ENCODE results near the gene CTNNA1.
"Not testable (repeated sequence)": the region's sequence is repeated elsewhere in the genome, so short reads cannot be mapped to it uniquely, and the experiment has no call there.

The CTNNA1 gene

GRCh38 chr5:138761670-138762069 lies 8.4 kb downstream of the CTNNA1 start:
- not testable (repeated sequence) for H3K27me3 ChIP-seq (ENCODE audit: control insufficient read depth in 1 of 2, insufficient read depth in 2 of 2, low read length in 2 of 2); H3K36me3 ChIP-seq (ENCODE audit: control insufficient read depth in 2 of 2, insufficient read depth in 2 of 2, low read length in 2 of 2)
- H3K4me1 ChIP-seq (ENCODE audit: control insufficient read depth, insufficient read depth, low read length) = peaks cover 15% of the 10 kb centered on the region

GRCh38 chr5:138762110-138762509 lies 8.9 kb downstream of the CTNNA1 start:
- Histone ChIP-seq H3K4me3 (ENCODE audit: low read length in 2 of 2) (no peak overlapping the region), H3K27ac (ENCODE audit: low read length) (no peak overlapping the region), H3K9me3 (ENCODE audit: control insufficient read depth in 2 of 2, low read length in 2 of 2) (no peaks in the 10 kb centered on the region), H3K9ac (ENCODE audit: low read length in 2 of 2) (no peak overlapping the region), H3K27me3 (ENCODE audit: control insufficient read depth in 1 of 2, insufficient read depth in 2 of 2, low read length in 2 of 2) (no peaks in the 10 kb centered on the region), H3K4me1 (ENCODE audit: control insufficient read depth, insufficient read depth, low read length) (peaks cover 15% of the 10 kb centered on the region), H3K36me3 (ENCODE audit: control insufficient read depth in 2 of 2, insufficient read depth in 2 of 2, low read length in 2 of 2) (peaks cover 0 to 9% of the 10 kb centered on the region in 2 donors)

More at GRCh38 chr5:138761670-138762069, 8.4 kb downstream of the CTNNA1 start:
- not testable (repeated sequence) for H3K9me3 ChIP-seq (ENCODE audit: control insufficient read depth in 2 of 2, low read length in 2 of 2); H3K27ac ChIP-seq (ENCODE audit: low read length); H3K9ac ChIP-seq (ENCODE audit: low read length in 2 of 2); H3K4me3 ChIP-seq (ENCODE audit: low read length in 2 of 2)

GRCh38 chr5:138763037-138763778 lies 10.0 kb downstream of the CTNNA1 start:
- H3K27me3 ChIP-seq (ENCODE audit: control insufficient read depth in 1 of 2, insufficient read depth in 2 of 2, low read length in 2 of 2) = no peaks in the 10 kb centered on the region
- H3K4me1 ChIP-seq (ENCODE audit: control insufficient read depth, insufficient read depth, low read length) = peaks cover 15% of the 10 kb centered on the region
- no peak overlapping the region for H3K4me3 ChIP-seq (ENCODE audit: low read length in 2 of 2)
- H3K36me3 ChIP-seq (ENCODE audit: control insufficient read depth in 2 of 2, insufficient read depth in 2 of 2, low read length in 2 of 2) = peaks cover 0 to 9% of the 10 kb centered on the region in 2 donors
- H3K9me3 ChIP-seq (ENCODE audit: control insufficient read depth in 2 of 2, low read length in 2 of 2) = no peaks in the 10 kb centered on the region
- H3K9ac ChIP-seq (ENCODE audit: low read length in 2 of 2) = no peak overlapping the region
- no peak overlapping the region for H3K27ac ChIP-seq (ENCODE audit: low read length)

GRCh38 chr5:138770291-138770690 lies 17.1 kb downstream of the CTNNA1 start:
- Histone ChIP-seq H3K4me1 (ENCODE audit: control insufficient read depth, insufficient read depth, low read length) (peaks cover 12% of the 10 kb centered on the region), H3K27ac (ENCODE audit: low read length) (no peak overlapping the region)

GRCh38 chr5:138770977-138771376 lies 17.8 kb downstream of the CTNNA1 start:
- peaks cover 13% of the 10 kb centered on the region for H3K4me1 ChIP-seq (ENCODE audit: control insufficient read depth, insufficient read depth, low read length)
- H3K9ac ChIP-seq (ENCODE audit: low read length in 2 of 2) = no peak overlapping the region
- H3K27ac ChIP-seq (ENCODE audit: low read length) = no peak overlapping the region
- no peak overlapping the region for H3K4me3 ChIP-seq (ENCODE audit: low read length in 2 of 2)
- peaks cover 0 to 2% of the 10 kb centered on the region in 2 donors for H3K36me3 ChIP-seq (ENCODE audit: control insufficient read depth in 2 of 2, insufficient read depth in 2 of 2, low read length in 2 of 2)
- H3K27me3 ChIP-seq (ENCODE audit: control insufficient read depth in 1 of 2, insufficient read depth in 2 of 2, low read length in 2 of 2) = no peaks in the 10 kb centered on the region
- H3K9me3 ChIP-seq (ENCODE audit: control insufficient read depth in 2 of 2, low read length in 2 of 2) = no peaks in the 10 kb centered on the region

More at GRCh38 chr5:138770291-138770690, 17.1 kb downstream of the CTNNA1 start:
- Histone ChIP-seq H3K36me3 (ENCODE audit: control insufficient read depth in 2 of 2, insufficient read depth in 2 of 2, low read length in 2 of 2) (peaks cover 0 to 2% of the 10 kb centered on the region in 2 donors), H3K27me3 (ENCODE audit: control insufficient read depth in 1 of 2, insufficient read depth in 2 of 2, low read length in 2 of 2) (no peaks in the 10 kb centered on the region), H3K9ac (ENCODE audit: low read length in 2 of 2) (no peak overlapping the region), H3K9me3 (ENCODE audit: control insufficient read depth in 2 of 2, low read length in 2 of 2) (no peaks in the 10 kb centered on the region), H3K4me3 (ENCODE audit: low read length in 2 of 2) (no peak overlapping the region)

GRCh38 chr5:138772986-138773594 lies 19.9 kb downstream of the CTNNA1 start:
- Histone ChIP-seq H3K36me3 (ENCODE audit: control insufficient read depth in 2 of 2, insufficient read depth in 2 of 2, low read length in 2 of 2) (peaks cover 0 to 2% of the 10 kb centered on the region in 2 donors), H3K9ac (ENCODE audit: low read length in 2 of 2) (no peak overlapping the region), H3K27me3 (ENCODE audit: control insufficient read depth in 1 of 2, insufficient read depth in 2 of 2, low read length in 2 of 2) (no peaks in the 10 kb centered on the region), H3K4me1 (ENCODE audit: control insufficient read depth, insufficient read depth, low read length) (peaks cover 6% of the 10 kb centered on the region), H3K4me3 (ENCODE audit: low read length in 2 of 2) (no peak overlapping the region), H3K9me3 (ENCODE audit: control insufficient read depth in 2 of 2, low read length in 2 of 2) (no peaks in the 10 kb centered on the region), H3K27ac (ENCODE audit: low read length) (no peak overlapping the region)

- H3K27me3 ChIP-seq (ENCODE audit: control insufficient read depth in 1 of 2, insufficient read depth in 2 of 2, low read length in 2 of 2); H3K4me1 ChIP-seq (ENCODE audit: control insufficient read depth, insufficient read depth, low read length); H3K9me3 ChIP-seq (ENCODE audit: control insufficient read depth in 2 of 2, low read length in 2 of 2); H3K9ac ChIP-seq (ENCODE audit: low read length in 2 of 2); H3K4me3 ChIP-seq (ENCODE audit: low read length in 2 of 2); H3K36me3 ChIP-seq (ENCODE audit: control insufficient read depth in 2 of 2, insufficient read depth in 2 of 2, low read length in 2 of 2); H3K27ac ChIP-seq (ENCODE audit: low read length): not testable (repeated sequence)
Measured at GRCh38 chr5:138773624-138774023, 20.4 kb downstream of the CTNNA1 start.

- peaks cover 0 to 5% of the 10 kb centered on the region in 2 donors for H3K36me3 ChIP-seq (ENCODE audit: control insufficient read depth in 2 of 2, insufficient read depth in 2 of 2, low read length in 2 of 2)
- H3K4me1 ChIP-seq (ENCODE audit: control insufficient read depth, insufficient read depth, low read length) = peaks cover 9% of the 10 kb centered on the region
- H3K9ac ChIP-seq (ENCODE audit: low read length in 2 of 2) = no peak overlapping the region
- H3K27ac ChIP-seq (ENCODE audit: low read length) = no peak overlapping the region
- no peak overlapping the region for H3K4me3 ChIP-seq (ENCODE audit: low read length in 2 of 2)
- no peaks in the 10 kb centered on the region for H3K9me3 ChIP-seq (ENCODE audit: control insufficient read depth in 2 of 2, low read length in 2 of 2)
- no peaks in the 10 kb centered on the region for H3K27me3 ChIP-seq (ENCODE audit: control insufficient read depth in 1 of 2, insufficient read depth in 2 of 2, low read length in 2 of 2)
Measured at GRCh38 chr5:138775034-138775433, 21.8 kb downstream of the CTNNA1 start.

GRCh38 chr5:138778234-138778633 lies 25.0 kb downstream of the CTNNA1 start:
- no peak overlapping the region for H3K27ac ChIP-seq (ENCODE audit: low read length)
- no peak overlapping the region for H3K9ac ChIP-seq (ENCODE audit: low read length in 2 of 2)
- H3K27me3 ChIP-seq (ENCODE audit: control insufficient read depth in 1 of 2, insufficient read depth in 2 of 2, low read length in 2 of 2) = no peaks in the 10 kb centered on the region
- H3K4me1 ChIP-seq (ENCODE audit: control insufficient read depth, insufficient read depth, low read length) = peaks cover 9% of the 10 kb centered on the region
- H3K36me3 ChIP-seq (ENCODE audit: control insufficient read depth in 2 of 2, insufficient read depth in 2 of 2, low read length in 2 of 2) = peaks cover 8 to 10% of the 10 kb centered on the region in 2 donors
- no peaks in the 10 kb centered on the region for H3K9me3 ChIP-seq (ENCODE audit: control insufficient read depth in 2 of 2, low read length in 2 of 2)
- H3K4me3 ChIP-seq (ENCODE audit: low read length in 2 of 2) = no peak overlapping the region

- Histone ChIP-seq H3K4me3 (ENCODE audit: low read length in 2 of 2) (no peak overlapping the region), H3K9me3 (ENCODE audit: control insufficient read depth in 2 of 2, low read length in 2 of 2) (no peaks in the 10 kb centered on the region), H3K27me3 (ENCODE audit: control insufficient read depth in 1 of 2, insufficient read depth in 2 of 2, low read length in 2 of 2) (no peaks in the 10 kb centered on the region), H3K36me3 (ENCODE audit: control insufficient read depth in 2 of 2, insufficient read depth in 2 of 2, low read length in 2 of 2) (peaks cover 4 to 13% of the 10 kb centered on the region in 2 donors), H3K27ac (ENCODE audit: low read length) (no peak overlapping the region), H3K9ac (ENCODE audit: low read length in 2 of 2) (no peak overlapping the region), H3K4me1 (ENCODE audit: control insufficient read depth, insufficient read depth, low read length) (peaks cover 3% of the 10 kb centered on the region)
Measured at GRCh38 chr5:138783976-138784375, 30.8 kb downstream of the CTNNA1 start.

GRCh38 chr5:138784590-138784989 lies 31.4 kb downstream of the CTNNA1 start:
- Histone ChIP-seq H3K36me3 (ENCODE audit: control insufficient read depth in 2 of 2, insufficient read depth in 2 of 2, low read length in 2 of 2) (peaks cover 4 to 13% of the 10 kb centered on the region in 2 donors), H3K4me1 (ENCODE audit: control insufficient read depth, insufficient read depth, low read length) (peaks cover under 1% of the 10 kb centered on the region)

More at GRCh38 chr5:138784590-138784989, 31.4 kb downstream of the CTNNA1 start:
- H3K27ac ChIP-seq (ENCODE audit: low read length) = no peak overlapping the region
- no peaks in the 10 kb centered on the region for H3K9me3 ChIP-seq (ENCODE audit: control insufficient read depth in 2 of 2, low read length in 2 of 2)
- no peak overlapping the region for H3K9ac ChIP-seq (ENCODE audit: low read length in 2 of 2)
- H3K27me3 ChIP-seq (ENCODE audit: control insufficient read depth in 1 of 2, insufficient read depth in 2 of 2, low read length in 2 of 2) = no peaks in the 10 kb centered on the region
- H3K4me3 ChIP-seq (ENCODE audit: low read length in 2 of 2) = no peak overlapping the region

All from stomach smooth muscle (tissue), 2 donors.